Neuronal stem cell (in vitro differentiated cells): Measurements from ENCODE around the gene TMEM63A.
"Not testable (repeated sequence)": the region's sequence is repeated elsewhere in the genome, so short reads cannot be mapped to it uniquely, and the experiment has no call there.

Experiments used
- DNase-seq: peaks from one replicate; pipeline ENCODE4 v3.0.0-alpha.2; 2013; ENCODE audit warnings: low spot score
- H2AFZ ChIP-seq: one replicate; pipeline ENCODE4 v1.6.1; 2013; ENCODE audit warnings: mild to moderate bottlenecking, low read length, inconsistent platforms
- H2AK5ac ChIP-seq: 2 replicates; pipeline ENCODE4 v1.6.1; 2013; ENCODE audit warnings: low read depth, mild to moderate bottlenecking, inconsistent platforms, low read length, moderate library complexity, mixed read lengths
- H2BK120ac ChIP-seq: 2 replicates; pipeline ENCODE4 v1.6.1; 2013; ENCODE audit warnings: low read depth, mild to moderate bottlenecking, inconsistent platforms, low read length, moderate library complexity, mixed read lengths
- H2BK12ac ChIP-seq: one replicate; pipeline ENCODE4 v1.6.1; 2013; ENCODE audit warnings: low read length, inconsistent platforms
- H2BK15ac ChIP-seq: 2 replicates; pipeline ENCODE4 v1.6.1; 2013; ENCODE audit warnings: mild to moderate bottlenecking, low read length, inconsistent platforms, mixed read lengths
- H2BK5ac ChIP-seq: one replicate; pipeline ENCODE4 v1.6.1; 2013; ENCODE audit warnings: inconsistent platforms, mild to moderate bottlenecking, low read length, moderate library complexity
- H3K14ac ChIP-seq: one replicate; pipeline ENCODE4 v1.6.1; 2013; ENCODE audit warnings: low read length, inconsistent platforms
- H3K18ac ChIP-seq: 2 replicates; pipeline ENCODE4 v1.6.1; 2013; ENCODE audit warnings: low read length, inconsistent platforms
- H3K23ac ChIP-seq: 2 replicates; pipeline ENCODE4 v1.6.1; 2013; ENCODE audit warnings: low read depth, mild to moderate bottlenecking, mixed read lengths, low read length, inconsistent platforms; ENCODE audit not compliant: poor library complexity
- H3K27ac ChIP-seq: replicated peaks from 3 replicates; pipeline ENCODE4 v1.5.1; 2013; ENCODE audit warnings: low read length, inconsistent platforms
- H3K27me3 ChIP-seq, 3 experiments: 2 replicates each; pipeline ENCODE4 v1.6.1; 2013; ENCODE audit warnings: low read length in 3 of 3, mild to moderate bottlenecking in 2 of 3, inconsistent platforms in 1 of 3, low read depth in 1 of 3, mixed read lengths in 1 of 3, moderate library complexity in 1 of 3; ENCODE audit not compliant: control insufficient read depth in 3 of 3, insufficient read depth in 3 of 3
- H3K36me3 ChIP-seq, 2 donors: replicated peaks in 1 of 2; 2 replicates each; pipeline ENCODE4 v1.6.1; 2013; ENCODE audit warnings: low read length in 2 of 2; ENCODE audit not compliant: control insufficient read depth in 2 of 2, insufficient read depth in 2 of 2
- H3K4ac ChIP-seq: 2 replicates; pipeline ENCODE4 v1.6.1; 2013; ENCODE audit warnings: inconsistent platforms, mild to moderate bottlenecking, low read length, moderate library complexity
- H3K4me1 ChIP-seq, 2 donors: 1 replicate in 1 of 2; 2 replicates in 1 of 2; pipeline ENCODE4 v1.6.1; 2013; ENCODE audit warnings: low read length in 2 of 2, low read depth in 1 of 2; ENCODE audit not compliant: control insufficient read depth in 2 of 2, insufficient read depth in 1 of 2
- H3K4me2 ChIP-seq: one replicate; pipeline ENCODE4 v1.6.1; 2013; ENCODE audit warnings: mild to moderate bottlenecking, low read length, inconsistent platforms; ENCODE audit not compliant: insufficient read depth, poor library complexity, severe bottlenecking
- H3K4me3 ChIP-seq, 2 donors: 2 replicates each; pipeline ENCODE4 v1.5.1; 2013; ENCODE audit warnings: low read length in 2 of 2, mild to moderate bottlenecking in 2 of 2, inconsistent platforms in 1 of 2, moderate library complexity in 1 of 2
- H3K79me1 ChIP-seq: one replicate; pipeline ENCODE4 v1.6.1; 2013; ENCODE audit warnings: low read depth, mild to moderate bottlenecking, inconsistent platforms, low read length, moderate library complexity
- H3K9ac ChIP-seq: one replicate; pipeline ENCODE4 v1.6.1; 2013; ENCODE audit warnings: mild to moderate bottlenecking, low read depth, low read length, inconsistent platforms; ENCODE audit not compliant: poor library complexity
- H3K9me3 ChIP-seq, 2 donors: replicated peaks in 1 of 2; 2 replicates each; pipeline versions ENCODE3 to v1.6.1; 2013; ENCODE audit warnings: low read length in 2 of 2, mild to moderate bottlenecking in 2 of 2, inconsistent platforms in 1 of 2, low read depth in 1 of 2, mixed read lengths in 1 of 2, moderate library complexity in 1 of 2; ENCODE audit not compliant: control insufficient read depth in 2 of 2, insufficient read depth in 1 of 2
- H4K8ac ChIP-seq: one replicate; pipeline ENCODE4 v1.6.1; 2013; ENCODE audit warnings: low read depth, mild to moderate bottlenecking, inconsistent platforms, low read length, moderate library complexity
- H4K91ac ChIP-seq: one replicate; pipeline ENCODE4 v1.6.1; 2013; ENCODE audit warnings: low read length, low read depth, mild to moderate bottlenecking, inconsistent platforms; ENCODE audit not compliant: poor library complexity
- WGBS, 2 donors: extraction: QIAGEN DNeasy Blood & Tissue Kit; methylation state at CpG; one replicate each; pipeline ENCODE4 v1.1.7; 2013; ENCODE audit warnings: missing lambda C conversion rate in 2 of 2, mixed read lengths in 1 of 2; ENCODE audit not compliant: insufficient read length in 2 of 2, insufficient replicate concordance in 1 of 2; ENCODE audit errors: extremely low coverage in 2 of 2; 5-methylcytosine and 5-hydroxymethylcytosine counted together

TMEM63A gene

GRCh38 chr1:225889743-225890142 is 7.6 kb upstream of the TMEM63A start:
- Histone ChIP-seq H4K91ac (no peak overlapping the region), H3K14ac (no peak overlapping the region), H3K27me3 (peaks cover 0 to 14% (median 0%) of the 10 kb centered on the region in 3 experiments), H2AK5ac (no peak overlapping the region), H3K4ac (no peak overlapping the region), H2BK12ac (no peak overlapping the region), H2BK15ac (no peak overlapping the region), H2BK5ac (no peak overlapping the region), H3K4me3 (no peak overlapping the region), H3K18ac (no peak overlapping the region), H2AFZ (no peak overlapping the region), H3K36me3 (no peaks in the 10 kb centered on the region), H4K8ac (no peak overlapping the region), H3K9ac (no peak overlapping the region), H3K79me1 (no peaks in the 10 kb centered on the region), H3K4me1 (peaks cover 2 to 12% of the 10 kb centered on the region in 2 donors), H2BK120ac (no peak overlapping the region), H3K9me3 (no peaks in the 10 kb centered on the region), H3K4me2 (no peak overlapping the region), H3K23ac (no peak overlapping the region), H3K27ac (no peak overlapping the region)
- no peak for DNase-seq
- no CpG with 5 or more reads among the region's 5 CpGs for WGBS, 2 donors

- peaks cover 0 to 14% (median 0%) of the 10 kb centered on the region in 3 experiments for H3K27me3 ChIP-seq
- no peak within 1 kb of the TSS for H3K4me3 ChIP-seq
- peak within 1 kb of the TSS; percentile 41 for H2BK12ac ChIP-seq
- H3K27ac ChIP-seq = no peak within 1 kb of the TSS
- peaks cover 2 to 12% of the 10 kb centered on the region in 2 donors for H3K4me1 ChIP-seq
- no peak within 1 kb of the TSS for H2BK15ac ChIP-seq
- peak within 1 kb of the TSS; percentile 100 for H3K23ac ChIP-seq
- H3K79me1 ChIP-seq = no peaks in the 10 kb centered on the region
- H3K18ac ChIP-seq = peak within 1 kb of the TSS; percentile 76
- no peak within 1 kb of the TSS for H4K8ac ChIP-seq
- peak within 1 kb of the TSS; percentile 24 for H2AFZ ChIP-seq
- no CpG with 5 or more reads among the region's 11 CpGs for WGBS, 2 donors
- no peak within 1 kb of the TSS for H2BK5ac ChIP-seq
- no peak within 1 kb of the TSS for H4K91ac ChIP-seq
- no peaks in the 10 kb centered on the region for H3K36me3 ChIP-seq
- no peak within 1 kb of the TSS for H3K4ac ChIP-seq
- H3K4me2 ChIP-seq = no peak within 1 kb of the TSS
- H3K9me3 ChIP-seq = no peaks in the 10 kb centered on the region
- H3K9ac ChIP-seq = peak within 1 kb of the TSS; percentile 70
- H3K14ac ChIP-seq = no peak within 1 kb of the TSS
- no peak for DNase-seq
- peak within 1 kb of the TSS; percentile 92 for H2AK5ac ChIP-seq
- H2BK120ac ChIP-seq = no peak within 1 kb of the TSS
These were observed 6.9 kb upstream of the TMEM63A start, which contains the start of gene LEFTY1 for GRCh38 chr1:225888898-225889601. TSS of gene LEFTY1 (minus strand) at chr1:225889146. CDS start at chr1:225889066, 80 bp downstream.

- peak overlapping the region; percentile 27 for H3K18ac ChIP-seq
- H4K91ac ChIP-seq = no peak overlapping the region
- peak overlapping the region; percentile 70 for H3K9ac ChIP-seq
- H2BK120ac ChIP-seq = no peak overlapping the region
- H2BK15ac ChIP-seq = no peak overlapping the region
- H3K27me3 ChIP-seq = peaks cover 0 to 20% (median 2%) of the 10 kb centered on the region in 3 experiments
- H3K79me1 ChIP-seq = no peaks in the 10 kb centered on the region
- H4K8ac ChIP-seq = no peak overlapping the region
- WGBS, 2 donors = no CpG with 5 or more reads among the region's 18 CpGs
- H2BK5ac ChIP-seq = no peak overlapping the region
- H3K36me3 ChIP-seq = no peaks in the 10 kb centered on the region
- H3K27ac ChIP-seq = no peak overlapping the region
- no peak overlapping the region for H3K4me3 ChIP-seq
- peak overlapping the region; percentile 92 for H2AK5ac ChIP-seq
- H3K23ac ChIP-seq = peak overlapping the region; percentile 100
- H3K4me2 ChIP-seq = no peak overlapping the region
- no peak overlapping the region for H2BK12ac ChIP-seq
- H3K4ac ChIP-seq = no peak overlapping the region
- no peak overlapping the region for H3K14ac ChIP-seq
- no peak for DNase-seq
- H3K4me1 ChIP-seq = peaks cover 2 to 12% of the 10 kb centered on the region in 2 donors
- H3K9me3 ChIP-seq = no peaks in the 10 kb centered on the region
- peak overlapping the region; percentile 24 for H2AFZ ChIP-seq
These were observed 6.2 kb upstream of the TMEM63A start for GRCh38 chr1:225888289-225888897.

- not testable (repeated sequence) for H3K79me1 ChIP-seq, H2BK5ac ChIP-seq, H3K4ac ChIP-seq, H3K4me3 ChIP-seq, H4K8ac ChIP-seq, H2BK12ac ChIP-seq, H3K36me3 ChIP-seq, DNase-seq, H3K4me2 ChIP-seq, H2BK15ac ChIP-seq, H3K18ac ChIP-seq, H3K14ac ChIP-seq, H3K9ac ChIP-seq, H2BK120ac ChIP-seq, H4K91ac ChIP-seq, H3K27ac ChIP-seq, H2AK5ac ChIP-seq, H3K9me3 ChIP-seq, H2AFZ ChIP-seq
- peak overlapping the region; percentile 98 for H3K23ac ChIP-seq
- WGBS, 2 donors = no CpG with 5 or more reads among the region's 56 CpGs
- H3K27me3 ChIP-seq = peaks cover 0 to 26% (median 2%) of the 10 kb centered on the region in 3 experiments
- H3K4me1 ChIP-seq = peaks cover 2 to 12% of the 10 kb centered on the region in 2 donors
These were observed 5.5 kb upstream of the TMEM63A start for GRCh38 chr1:225887554-225888288.
